ENCODE results near the gene ERP44.

ERP44 gene

DNA sequence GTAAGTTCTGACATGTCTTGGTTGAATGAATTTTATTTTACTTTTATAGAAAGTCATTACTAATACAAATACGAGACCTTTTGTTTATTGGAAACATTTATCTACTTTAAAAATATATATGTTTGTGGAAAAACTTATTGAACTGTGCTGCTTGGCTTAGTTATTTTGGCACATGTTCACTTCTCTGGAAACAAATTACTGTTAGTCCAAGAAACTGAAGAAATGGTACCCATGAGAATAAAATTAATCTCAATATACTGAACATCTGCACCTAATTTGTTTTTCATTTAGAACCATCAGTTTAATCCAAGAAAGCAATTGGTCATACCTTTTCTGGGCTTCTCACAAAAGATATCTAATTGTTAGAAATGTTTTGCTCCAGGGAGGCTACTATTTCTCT is 32.4 kb upstream of the ERP44 start:
- DNase-seq (ENCODE audit: low read depth, low spot score): no peak
- TF ChIP-seq, protein P1, sequence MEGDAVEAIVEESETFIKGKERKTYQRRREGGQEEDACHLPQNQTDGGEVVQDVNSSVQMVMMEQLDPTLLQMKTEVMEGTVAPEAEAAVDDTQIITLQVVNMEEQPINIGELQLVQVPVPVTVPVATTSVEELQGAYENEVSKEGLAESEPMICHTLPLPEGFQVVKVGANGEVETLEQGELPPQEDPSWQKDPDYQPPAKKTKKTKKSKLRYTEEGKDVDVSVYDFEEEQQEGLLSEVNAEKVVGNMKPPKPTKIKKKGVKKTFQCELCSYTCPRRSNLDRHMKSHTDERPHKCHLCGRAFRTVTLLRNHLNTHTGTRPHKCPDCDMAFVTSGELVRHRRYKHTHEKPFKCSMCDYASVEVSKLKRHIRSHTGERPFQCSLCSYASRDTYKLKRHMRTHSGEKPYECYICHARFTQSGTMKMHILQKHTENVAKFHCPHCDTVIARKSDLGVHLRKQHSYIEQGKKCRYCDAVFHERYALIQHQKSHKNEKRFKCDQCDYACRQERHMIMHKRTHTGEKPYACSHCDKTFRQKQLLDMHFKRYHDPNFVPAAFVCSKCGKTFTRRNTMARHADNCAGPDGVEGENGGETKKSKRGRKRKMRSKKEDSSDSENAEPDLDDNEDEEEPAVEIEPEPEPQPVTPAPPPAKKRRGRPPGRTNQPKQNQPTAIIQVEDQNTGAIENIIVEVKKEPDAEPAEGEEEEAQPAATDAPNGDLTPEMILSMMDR (IDR thresholded peaks at IDR 0.05; ENCODE audit: low read depth, low read length): no peak
- H3K4me3 ChIP-seq (ENCODE audit: low read depth, low read length): no peak overlapping the region
- in situ Hi-C loops (cut with HindIII; ENCODE audit: low sequenced_read_pairs): no loop called here

DNA sequence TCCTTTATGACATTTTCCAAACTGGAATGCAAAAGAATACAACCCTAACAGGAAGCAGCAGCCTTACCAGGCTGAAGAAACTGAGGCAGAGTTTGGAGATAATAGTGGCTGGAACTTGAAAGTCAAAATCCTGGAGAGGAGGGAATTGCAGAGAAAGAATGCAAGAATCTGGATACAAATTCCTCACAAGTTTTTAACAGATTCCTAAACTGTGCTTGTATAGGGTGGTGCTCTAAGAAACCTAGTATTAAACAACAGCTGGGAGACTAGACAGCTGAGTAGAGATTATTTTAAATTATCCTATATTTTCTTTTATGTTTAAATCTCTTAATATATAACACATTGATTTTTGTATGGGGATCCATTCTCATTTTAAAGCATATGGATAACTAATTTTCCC is 31.0 kb upstream of the ERP44 start:
- in situ Hi-C loops (cut with HindIII; ENCODE audit: low sequenced_read_pairs): no loop called here
- H3K4me3 ChIP-seq (ENCODE audit: low read depth, low read length): no peak overlapping the region
- no peak for DNase-seq (ENCODE audit: low read depth, low spot score)
- TF ChIP-seq, protein P1 (IDR thresholded peaks at IDR 0.05; ENCODE audit: low read depth, low read length): no peak

DNA sequence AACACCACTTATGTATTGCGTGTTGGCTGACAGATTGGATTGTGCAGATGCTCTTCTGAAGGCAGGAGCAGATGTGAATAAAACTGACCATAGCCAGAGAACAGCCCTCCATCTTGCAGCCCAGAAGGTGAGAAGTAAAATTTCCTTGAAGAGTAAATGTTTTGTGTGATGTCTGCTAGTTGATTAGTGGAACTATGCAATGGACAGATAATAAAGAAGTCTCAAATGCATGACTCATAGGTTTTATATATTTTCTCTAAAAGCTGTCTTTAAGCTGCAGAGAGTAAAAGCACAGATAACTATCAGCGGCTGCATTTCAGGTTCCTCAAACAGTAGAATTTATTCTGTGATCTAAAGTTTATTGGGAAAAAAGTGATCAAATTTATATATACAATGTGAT is 27.6 kb upstream of the ERP44 start:
- no peak overlapping the region for H3K4me3 ChIP-seq (ENCODE audit: low read depth, low read length)
- DNase-seq (ENCODE audit: low read depth, low spot score): no peak
- TF ChIP-seq, protein P1 (IDR thresholded peaks at IDR 0.05; ENCODE audit: low read depth, low read length): no peak
- in situ Hi-C loops (cut with HindIII; ENCODE audit: low sequenced_read_pairs): no loop called here

DNA sequence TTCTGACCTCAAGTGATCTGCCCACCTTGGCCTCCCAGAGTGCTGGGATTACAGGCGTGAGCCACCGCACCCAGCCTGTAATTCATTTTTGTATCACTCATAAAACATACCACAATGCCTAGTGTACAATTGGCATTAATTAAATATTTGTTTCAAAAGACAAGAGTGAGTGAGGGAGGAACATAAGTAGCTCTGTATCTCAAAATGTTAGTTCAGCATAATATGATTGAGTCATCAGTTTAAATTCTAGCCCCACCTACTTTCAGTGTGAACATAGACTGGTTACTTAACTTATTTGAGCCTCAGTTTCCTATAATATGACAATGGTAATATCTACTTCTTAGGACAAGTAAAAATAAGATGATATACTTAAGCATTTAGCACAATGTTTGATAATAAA is 27.1 kb upstream of the ERP44 start:
- DNase-seq (ENCODE audit: low read depth, low spot score): no peak
- TF ChIP-seq, protein P1 (IDR thresholded peaks at IDR 0.05; ENCODE audit: low read depth, low read length): no peak
- in situ Hi-C loops (cut with HindIII; ENCODE audit: low sequenced_read_pairs): no loop called here
- H3K4me3 ChIP-seq (ENCODE audit: low read depth, low read length): no peak overlapping the region

DNA sequence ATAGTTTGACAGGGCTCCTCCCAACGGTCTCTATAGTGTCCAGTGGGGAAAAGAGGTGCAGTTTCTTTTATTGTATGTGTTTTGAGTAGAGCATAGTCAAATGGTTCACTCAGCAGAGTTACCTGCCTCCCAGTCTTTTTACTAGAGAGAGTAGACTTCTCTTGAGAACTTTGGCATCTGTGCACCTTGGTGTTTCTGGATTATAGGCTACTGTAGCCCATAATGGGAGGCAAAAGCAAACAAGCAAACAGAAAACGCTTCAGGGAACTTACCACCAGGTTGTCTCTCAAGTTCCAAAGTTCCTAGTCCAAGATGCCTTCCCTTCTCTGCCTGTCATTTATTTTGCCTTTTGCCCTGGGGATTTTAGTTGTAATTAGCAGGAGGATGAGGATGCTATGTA is 26.4 kb upstream of the ERP44 start:
- in situ Hi-C loops (cut with HindIII; ENCODE audit: low sequenced_read_pairs): no loop called here

DNA sequence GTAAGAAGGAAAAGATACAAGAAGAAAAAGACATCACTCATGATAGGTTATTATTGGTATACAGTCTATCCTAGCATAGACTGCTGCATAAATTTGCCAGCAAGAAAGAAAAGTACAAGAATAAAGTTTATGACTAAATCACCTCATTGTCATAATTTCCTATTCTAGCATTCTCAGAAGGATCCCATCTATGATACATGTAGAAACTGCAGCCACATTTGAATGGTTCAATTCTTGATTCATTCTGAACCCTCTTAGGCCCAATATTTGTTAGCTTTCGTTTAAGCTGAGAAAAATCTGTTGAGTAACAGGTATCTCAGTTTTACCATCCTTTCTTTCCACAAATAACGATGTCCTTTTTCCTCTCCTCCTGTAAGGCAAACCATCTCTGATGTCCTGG is 21.5 kb upstream of the ERP44 start:
- TF ChIP-seq, protein P1 (IDR thresholded peaks at IDR 0.05; ENCODE audit: low read depth, low read length): no peak
- in situ Hi-C loops (cut with HindIII; ENCODE audit: low sequenced_read_pairs): no loop called here
- DNase-seq (ENCODE audit: low read depth, low spot score): no peak
- H3K4me3 ChIP-seq (ENCODE audit: low read depth, low read length): no peak overlapping the region

More for the DNA sequence above, 26.4 kb upstream of the ERP44 start:
- TF ChIP-seq, protein P1 (IDR thresholded peaks at IDR 0.05; ENCODE audit: low read depth, low read length): no peak
- no peak overlapping the region for H3K4me3 ChIP-seq (ENCODE audit: low read depth, low read length)
- no peak for DNase-seq (ENCODE audit: low read depth, low spot score)

DNA sequence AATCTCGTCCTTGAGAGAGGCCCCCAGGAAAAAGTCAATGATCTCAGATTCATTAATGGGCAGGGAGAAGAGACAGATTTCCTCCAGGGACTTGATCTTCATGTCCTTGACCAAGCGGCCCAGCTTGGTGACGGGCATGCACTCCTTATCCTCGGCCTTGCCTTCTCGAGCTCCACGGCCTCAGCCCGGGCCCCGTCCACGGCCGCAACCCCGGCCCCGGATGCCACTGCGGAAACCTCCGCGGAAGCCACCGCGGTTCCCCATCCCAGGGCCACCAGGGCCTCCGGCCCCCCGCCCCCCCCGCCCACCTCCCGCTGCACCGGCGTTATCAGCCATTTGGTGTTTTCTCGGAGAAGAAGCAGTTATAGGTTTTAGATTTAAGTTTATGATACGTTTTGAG is 18.5 kb upstream of the ERP44 start:
- in situ Hi-C loops (cut with HindIII; ENCODE audit: low sequenced_read_pairs): no loop called here

More for the DNA sequence above, 18.5 kb upstream of the ERP44 start:
- TF ChIP-seq, protein P1 (IDR thresholded peaks at IDR 0.05; ENCODE audit: low read depth, low read length): no peak
- no peak overlapping the region for H3K4me3 ChIP-seq (ENCODE audit: low read depth, low read length)
- DNase-seq (ENCODE audit: low read depth, low spot score): no peak

All from astrocyte of the spinal cord (primary cell).